Ovary (tissue), 3 donors: ENCODE results near the gene SVOP.

Experiments used
- POLR2A ChIP-seq: fragments of 450-650 bp; IDR thresholded peaks from one replicate; pipeline ENCODE4 v1.6.1; 2017; ENCODE audit warnings: antibody characterized with exemption, mild to moderate bottlenecking, moderate library complexity
- TF ChIP-seq, protein P1 (sequence below), 3 donors: fragments of 450-650 bp in 2 of 3; fragments of 200-600 bp in 1 of 3; IDR thresholded peaks; one replicate each; pipeline versions ENCODE4 v1.5.1 to v1.8.0; 2016 to 2022; ENCODE audit warnings: antibody characterized with exemption in 3 of 3, mild to moderate bottlenecking in 1 of 3
- donor health status: DM: no; HTN: no; CAD: no.

DNA sequence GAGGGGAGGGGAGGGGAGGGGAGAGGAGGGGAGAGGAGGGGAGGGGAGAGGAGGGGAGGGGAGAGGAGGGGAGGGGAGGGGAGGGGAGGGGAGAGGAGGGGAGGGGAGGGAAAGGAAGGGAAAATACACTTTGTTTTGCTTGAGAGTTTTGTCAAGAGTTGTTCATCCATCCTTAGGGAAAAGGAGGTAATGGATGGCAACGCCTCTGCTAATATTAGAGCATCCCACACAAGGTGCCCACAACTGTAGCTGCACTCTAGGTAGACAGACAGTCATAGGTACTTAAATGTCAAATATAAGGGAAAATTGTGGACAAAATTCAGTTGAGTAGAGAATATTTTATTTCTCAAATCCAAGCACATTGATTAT lies 161.0 kb downstream of the SVOP start:
- TF ChIP-seq, protein P1, sequence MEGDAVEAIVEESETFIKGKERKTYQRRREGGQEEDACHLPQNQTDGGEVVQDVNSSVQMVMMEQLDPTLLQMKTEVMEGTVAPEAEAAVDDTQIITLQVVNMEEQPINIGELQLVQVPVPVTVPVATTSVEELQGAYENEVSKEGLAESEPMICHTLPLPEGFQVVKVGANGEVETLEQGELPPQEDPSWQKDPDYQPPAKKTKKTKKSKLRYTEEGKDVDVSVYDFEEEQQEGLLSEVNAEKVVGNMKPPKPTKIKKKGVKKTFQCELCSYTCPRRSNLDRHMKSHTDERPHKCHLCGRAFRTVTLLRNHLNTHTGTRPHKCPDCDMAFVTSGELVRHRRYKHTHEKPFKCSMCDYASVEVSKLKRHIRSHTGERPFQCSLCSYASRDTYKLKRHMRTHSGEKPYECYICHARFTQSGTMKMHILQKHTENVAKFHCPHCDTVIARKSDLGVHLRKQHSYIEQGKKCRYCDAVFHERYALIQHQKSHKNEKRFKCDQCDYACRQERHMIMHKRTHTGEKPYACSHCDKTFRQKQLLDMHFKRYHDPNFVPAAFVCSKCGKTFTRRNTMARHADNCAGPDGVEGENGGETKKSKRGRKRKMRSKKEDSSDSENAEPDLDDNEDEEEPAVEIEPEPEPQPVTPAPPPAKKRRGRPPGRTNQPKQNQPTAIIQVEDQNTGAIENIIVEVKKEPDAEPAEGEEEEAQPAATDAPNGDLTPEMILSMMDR (IDR thresholded peaks at IDR 0.05): no peak
- TF ChIP-seq POLR2A: no peak
